Lung (tissue), 12 donors: Measurements from ENCODE around the gene ATG7. TPM values are rescaled to one million over a fixed set of nuclear protein-coding genes. Genes with fewer than 3 reads are reported as not detected.

ENCODE experiments used
- ATAC-seq: fragments of 200-7000 bp; cut with Tn5 transposase; one replicate; pipeline ENCODE4 v1.9.1; 2020; ENCODE audit warnings: moderate number of reproducible peaks; ENCODE audit not compliant: insufficient read depth, low FRiP score
- DNase-seq, 3 donors: peaks; one replicate each; pipeline ENCODE4 v3.0.0-alpha.2; 2013 to 2017
- H3K27ac ChIP-seq, 2 donors: one replicate each; pipeline ENCODE4 v1.5.1; 2013; ENCODE audit warnings: mild to moderate bottlenecking in 2 of 2, moderate library complexity in 2 of 2, control low read depth in 1 of 2, inconsistent platforms in 1 of 2, low read depth in 1 of 2, low read length in 1 of 2
- H3K27me3 ChIP-seq, 3 donors: one replicate each; pipeline ENCODE4 v1.5.1; 2013; ENCODE audit warnings: low read length in 2 of 3; ENCODE audit not compliant: control insufficient read depth in 3 of 3, insufficient read depth in 3 of 3
- H3K36me3 ChIP-seq, 4 donors: one replicate each; pipeline ENCODE4 v1.5.1; 2013; ENCODE audit warnings: low read length in 4 of 4, mild to moderate bottlenecking in 1 of 4, moderate library complexity in 1 of 4; ENCODE audit not compliant: control insufficient read depth in 4 of 4, insufficient read depth in 4 of 4
- H3K4me1 ChIP-seq, 5 donors: one replicate each; pipeline ENCODE4 v1.5.1; 2013; ENCODE audit warnings: low read length in 5 of 5, mild to moderate bottlenecking in 2 of 5, moderate library complexity in 1 of 5; ENCODE audit not compliant: control insufficient read depth in 5 of 5, insufficient read depth in 5 of 5
- H3K4me3 ChIP-seq: one replicate; pipeline ENCODE4 v1.5.1; 2013; ENCODE audit warnings: mild to moderate bottlenecking, control low read depth, moderate library complexity
- H3K9ac ChIP-seq, 2 donors: one replicate each; pipeline ENCODE4 v1.5.1; 2013; ENCODE audit warnings: low read length in 2 of 2, control low read depth in 1 of 2; ENCODE audit not compliant: insufficient read depth in 1 of 2
- H3K9me3 ChIP-seq, 4 donors: one replicate each; pipeline ENCODE4 v1.5.1; 2013; ENCODE audit warnings: low read length in 3 of 4, mild to moderate bottlenecking in 1 of 4, moderate library complexity in 1 of 4; ENCODE audit not compliant: control insufficient read depth in 4 of 4, insufficient read depth in 3 of 4
- WGBS, 2 donors: extraction: QIAGEN DNeasy Blood & Tissue Kit; methylation state at CpG; one replicate each; pipeline ENCODE4 v1.1.7; 2013; 5-methylcytosine and 5-hydroxymethylcytosine counted together
- polyA plus RNA-seq, 2 donors: library from polyadenylated mRNA; stranded (reverse); fragments of 200-250 nt; gene quantifications; one replicate each; pipeline ENCODE4 v1.2.1, GENCODE V29; 2013
- total RNA-seq, 2 donors: library from RNA; depleted of rRNA in 1 of 2; stranded (reverse); fragments of >200 nt in 1 of 2; gene quantifications; one replicate each; pipeline ENCODE4 v1.2.1, GENCODE V29; 2014 to 2021
- TF ChIP-seq, protein P1 (sequence below): IDR thresholded peaks from 2 replicates; pipeline ENCODE4 v1.5.1; 2012; ENCODE audit warnings: mild to moderate bottlenecking; ENCODE audit errors: control extremely low read depth, extremely low read depth
- donor health status: control.
- donor health status: control.
- donor health status: Bipolar disorder and iron deficiency.
- donor health status: healthy.
- donor health status: DM: yes; HTN: yes; CAD: no.

The ATG7 gene
- total and polyA plus RNA-seq, 4 donors: 11.2 to 72.0 (median 53.3) TPM

DNA sequence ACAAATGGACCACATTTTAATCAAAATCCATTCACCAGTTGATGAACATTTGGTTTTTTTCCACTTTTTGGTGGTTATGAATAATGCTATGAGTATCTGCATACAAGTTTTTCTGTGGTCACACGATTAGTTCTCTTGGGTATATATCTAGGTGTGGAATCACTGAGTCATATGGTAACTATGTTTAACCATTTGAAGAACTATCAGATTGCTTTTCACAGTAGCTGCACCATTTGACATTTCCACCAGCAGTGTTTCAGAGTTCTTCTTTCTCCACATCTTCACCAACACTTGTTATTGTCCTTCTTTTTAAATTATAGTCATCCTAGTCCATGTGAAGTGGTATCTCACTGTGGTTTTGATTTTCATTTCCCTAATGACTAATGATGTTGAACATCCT, 33.3 kb upstream of the ATG7 start:
- Histone ChIP-seq H3K27me3 (no peaks in the 10 kb centered on the region), H3K9me3 (peaks cover 0 to 3% (median 0%) of the 10 kb centered on the region in 4 donors), H3K27ac (no peak overlapping the region), H3K4me3 (no peak overlapping the region), H3K9ac (no peak overlapping the region), H3K36me3 (peaks cover 0 to 2% (median 0%) of the 10 kb centered on the region in 4 donors), H3K4me1 (peaks cover 0 to 5% (median 0%) of the 10 kb centered on the region in 5 donors)
- TF ChIP-seq, protein P1, sequence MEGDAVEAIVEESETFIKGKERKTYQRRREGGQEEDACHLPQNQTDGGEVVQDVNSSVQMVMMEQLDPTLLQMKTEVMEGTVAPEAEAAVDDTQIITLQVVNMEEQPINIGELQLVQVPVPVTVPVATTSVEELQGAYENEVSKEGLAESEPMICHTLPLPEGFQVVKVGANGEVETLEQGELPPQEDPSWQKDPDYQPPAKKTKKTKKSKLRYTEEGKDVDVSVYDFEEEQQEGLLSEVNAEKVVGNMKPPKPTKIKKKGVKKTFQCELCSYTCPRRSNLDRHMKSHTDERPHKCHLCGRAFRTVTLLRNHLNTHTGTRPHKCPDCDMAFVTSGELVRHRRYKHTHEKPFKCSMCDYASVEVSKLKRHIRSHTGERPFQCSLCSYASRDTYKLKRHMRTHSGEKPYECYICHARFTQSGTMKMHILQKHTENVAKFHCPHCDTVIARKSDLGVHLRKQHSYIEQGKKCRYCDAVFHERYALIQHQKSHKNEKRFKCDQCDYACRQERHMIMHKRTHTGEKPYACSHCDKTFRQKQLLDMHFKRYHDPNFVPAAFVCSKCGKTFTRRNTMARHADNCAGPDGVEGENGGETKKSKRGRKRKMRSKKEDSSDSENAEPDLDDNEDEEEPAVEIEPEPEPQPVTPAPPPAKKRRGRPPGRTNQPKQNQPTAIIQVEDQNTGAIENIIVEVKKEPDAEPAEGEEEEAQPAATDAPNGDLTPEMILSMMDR: no peak
- ATAC-seq: no peak
- WGBS, 2 donors: 77 to 81% methylated on average over 1 of the region's 1 CpG
- DNase-seq: no peak

DNA sequence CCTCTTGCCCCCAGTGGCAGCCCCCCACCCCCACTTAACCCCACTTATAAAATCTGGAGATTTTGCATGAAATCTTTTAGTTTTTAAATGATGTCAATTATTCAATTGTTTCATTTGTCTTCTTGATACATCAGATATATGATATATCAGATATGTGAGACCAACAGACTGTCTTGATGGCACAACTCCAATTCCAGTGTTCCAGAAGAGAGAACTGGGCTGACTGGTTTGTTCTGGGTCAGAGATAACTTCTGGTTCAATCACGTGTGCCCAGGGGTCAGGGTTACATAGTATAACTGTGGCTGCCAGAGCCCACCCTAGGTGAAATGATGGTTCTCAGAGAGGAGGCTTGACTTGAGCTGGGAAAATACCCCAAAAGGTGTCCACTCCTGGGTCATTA, 32.4 kb upstream of the ATG7 start:
- no peak overlapping the region for H3K4me3 ChIP-seq
- DNase-seq (no peak), ATAC-seq (no peak)
- TF ChIP-seq, protein P1: no peak
- WGBS, 2 donors: 67 to 86% methylated on average over 1 of the region's 1 CpG
- H3K9me3 ChIP-seq: no peaks in the 10 kb centered on the region
- H3K4me1 ChIP-seq: peaks cover 0 to 5% (median 0%) of the 10 kb centered on the region in 5 donors
- H3K36me3 ChIP-seq: no peaks in the 10 kb centered on the region
- no peaks in the 10 kb centered on the region for H3K27me3 ChIP-seq
- no peak overlapping the region for H3K9ac ChIP-seq
- no peak overlapping the region for H3K27ac ChIP-seq

DNA sequence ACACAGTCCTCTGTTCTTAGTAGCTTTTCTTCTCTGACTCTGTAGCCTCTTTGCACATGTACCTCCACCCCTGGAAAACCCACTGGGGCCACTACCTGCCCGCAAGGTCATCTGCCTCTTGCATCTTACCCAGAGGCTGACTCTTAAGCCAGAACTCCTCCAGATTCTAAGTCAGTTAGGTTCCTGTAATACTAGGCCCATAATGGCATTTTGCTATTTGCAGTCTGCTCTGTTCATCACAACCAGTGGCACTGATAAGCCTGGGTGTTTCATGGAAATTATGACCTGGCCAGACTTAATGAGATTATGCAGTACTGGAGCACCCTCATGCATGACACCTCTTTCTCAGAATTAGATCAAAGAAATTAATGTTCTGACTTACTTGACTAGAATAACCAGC, 31.7 kb upstream of the ATG7 start:
- WGBS, 2 donors: 93 to 95% methylated on average over 1 of the region's 1 CpG
- DNase-seq: no peak

More for the DNA sequence above, 31.7 kb upstream of the ATG7 start:
- H3K27me3 ChIP-seq: no peaks in the 10 kb centered on the region
- H3K27ac ChIP-seq: no peak overlapping the region
- TF ChIP-seq, protein P1: no peak
- H3K4me1 ChIP-seq: peaks cover 0 to 4% (median 0%) of the 10 kb centered on the region in 5 donors
- no peak overlapping the region for H3K9ac ChIP-seq
- no peak for ATAC-seq
- no peak overlapping the region for H3K4me3 ChIP-seq
- no peaks in the 10 kb centered on the region for H3K36me3 ChIP-seq
- no peaks in the 10 kb centered on the region for H3K9me3 ChIP-seq
